H9 (cell line): ENCODE measurements around the gene KMT2B. TPM values are rescaled to one million over a fixed set of nuclear protein-coding genes. Genes with fewer than 3 reads are reported as not detected.

ENCODE experiments used
- DNase-seq: peaks from one replicate; pipeline ENCODE4 v3.0.0-alpha.2; 2017
- H2AFZ ChIP-seq: one replicate; pipeline ENCODE4 v1.6.1; 2013; ENCODE audit warnings: mild to moderate bottlenecking, low read length, control low read depth, moderate library complexity
- H2AK5ac ChIP-seq: 2 replicates; pipeline ENCODE4 v1.6.1; 2013; ENCODE audit warnings: low read length, control low read depth, mixed read lengths; ENCODE audit not compliant: insufficient read length
- H2BK120ac ChIP-seq: one replicate; pipeline ENCODE4 v1.6.1; 2013; ENCODE audit warnings: low read depth, mild to moderate bottlenecking, low read length, control low read depth, inconsistent platforms; ENCODE audit not compliant: poor library complexity, severe bottlenecking
- H2BK12ac ChIP-seq: 2 replicates; pipeline ENCODE4 v1.6.1; 2013; ENCODE audit warnings: low read length, control low read depth, mixed read lengths, low read depth; ENCODE audit not compliant: insufficient read length
- H2BK15ac ChIP-seq: 2 replicates; pipeline ENCODE4 v1.6.1; 2013; ENCODE audit warnings: low read depth, low read length, control low read depth
- H2BK20ac ChIP-seq: one replicate; pipeline ENCODE4 v1.6.1; 2013; ENCODE audit warnings: low read depth, mild to moderate bottlenecking, low read length, control low read depth, inconsistent platforms; ENCODE audit not compliant: poor library complexity, severe bottlenecking
- H2BK5ac ChIP-seq: 2 replicates; pipeline ENCODE4 v1.6.1; 2013; ENCODE audit warnings: low read length, control low read depth, mixed read lengths; ENCODE audit not compliant: insufficient read length
- H3K14ac ChIP-seq: 2 replicates; pipeline ENCODE4 v1.6.1; 2013; ENCODE audit warnings: low read length, control low read depth; ENCODE audit not compliant: insufficient read depth
- H3K18ac ChIP-seq: 2 replicates; pipeline ENCODE4 v1.6.1; 2013; ENCODE audit warnings: low read depth, mild to moderate bottlenecking, mixed read lengths, low read length, control low read depth; ENCODE audit not compliant: insufficient read length
- H3K23ac ChIP-seq: 2 replicates; pipeline ENCODE4 v1.6.1; 2013; ENCODE audit warnings: low read length, control low read depth, mixed read lengths, low read depth; ENCODE audit not compliant: insufficient read length
- H3K23me2 ChIP-seq: 2 replicates; pipeline ENCODE4 v1.6.1; 2013; ENCODE audit warnings: low read depth, mild to moderate bottlenecking, mixed read lengths, low read length, control low read depth; ENCODE audit not compliant: insufficient read length, poor library complexity, severe bottlenecking
- H3K27ac ChIP-seq: 2 replicates; pipeline ENCODE4 v1.5.1; 2013; ENCODE audit warnings: low read length, control low read depth, mixed read lengths, low read depth; ENCODE audit not compliant: insufficient read length
- H3K27me3 ChIP-seq: 2 replicates; pipeline ENCODE4 v1.6.1; 2013; ENCODE audit warnings: low read length, control low read depth, inconsistent platforms; ENCODE audit not compliant: insufficient read depth
- H3K4ac ChIP-seq: 2 replicates; pipeline ENCODE4 v1.6.1; 2013; ENCODE audit warnings: low read depth, mild to moderate bottlenecking, control low read depth, inconsistent platforms, low read length, moderate library complexity
- H3K4me1 ChIP-seq: 2 replicates; pipeline ENCODE4 v1.6.1; 2013; ENCODE audit warnings: low read length, control low read depth, inconsistent platforms; ENCODE audit not compliant: insufficient read depth
- H3K4me2 ChIP-seq: 2 replicates; pipeline ENCODE4 v1.6.1; 2013; ENCODE audit warnings: low read length, control low read depth, mixed read lengths; ENCODE audit not compliant: insufficient read length, insufficient read depth
- H3K56ac ChIP-seq: 2 replicates; pipeline ENCODE4 v1.6.1; 2013; ENCODE audit warnings: low read depth, mild to moderate bottlenecking, mixed read lengths, low read length, control low read depth; ENCODE audit not compliant: insufficient read length
- H3K79me1 ChIP-seq: 2 replicates; pipeline ENCODE4 v1.6.1; 2013; ENCODE audit warnings: low read depth, mild to moderate bottlenecking, moderate library complexity, low read length, control low read depth, inconsistent platforms; ENCODE audit not compliant: insufficient read depth, poor library complexity, severe bottlenecking
- H3K79me2 ChIP-seq: 2 replicates; pipeline ENCODE4 v1.6.1; 2013; ENCODE audit warnings: low read length, control low read depth, inconsistent platforms; ENCODE audit not compliant: insufficient read depth
- H3K9ac ChIP-seq: 2 replicates; pipeline ENCODE4 v1.6.1; 2013; ENCODE audit warnings: low read length, control low read depth, mixed read lengths; ENCODE audit not compliant: insufficient read length; ENCODE audit errors: extremely low read depth
- H3K9me3 ChIP-seq: one replicate; pipeline ENCODE4 v1.6.1; 2013; ENCODE audit warnings: low read depth, low read length, inconsistent platforms; ENCODE audit not compliant: control insufficient read depth
- H3T11ph ChIP-seq: one replicate; pipeline ENCODE4 v1.6.1; 2013; ENCODE audit warnings: mild to moderate bottlenecking, low read length, control low read depth, inconsistent platforms
- H4K20me1 ChIP-seq: one replicate; pipeline ENCODE4 v1.6.1; 2013; ENCODE audit not compliant: control insufficient read depth, insufficient read length, insufficient read depth
- H4K5ac ChIP-seq: 2 replicates; pipeline ENCODE4 v1.6.1; 2013; ENCODE audit warnings: low read depth, mild to moderate bottlenecking, mixed read lengths, low read length, control low read depth; ENCODE audit not compliant: insufficient read length
- H4K8ac ChIP-seq: replicated peaks from 2 replicates; pipeline ENCODE4 v1.6.1; 2013; ENCODE audit warnings: low read length, control low read depth, mixed read lengths, low read depth; ENCODE audit not compliant: insufficient read length
- H4K91ac ChIP-seq: 2 replicates; pipeline ENCODE4 v1.6.1; 2013; ENCODE audit warnings: low read depth, mild to moderate bottlenecking, moderate library complexity, mixed read lengths, low read length, control low read depth; ENCODE audit not compliant: insufficient read length
- H3K27ac Mint-ChIP-seq, 3 experiments: 2 replicates in 2 of 3; 3 replicates in 1 of 3; pipeline ENCODE4 v1.8.0; 2020 to 2021; ENCODE audit warnings: mixed read lengths in 3 of 3, mild to moderate bottlenecking in 1 of 3, moderate library complexity in 1 of 3
- H3K27me3 Mint-ChIP-seq: 2 replicates; pipeline ENCODE4 v1.8.0; 2021; ENCODE audit warnings: low read depth, mild to moderate bottlenecking, moderate library complexity, mixed read lengths
- H3K36me3 Mint-ChIP-seq, 3 experiments: 2 replicates in 2 of 3; 3 replicates in 1 of 3; pipeline ENCODE4 v1.8.0; 2020 to 2021; ENCODE audit warnings: low read depth in 3 of 3, mixed read lengths in 3 of 3; ENCODE audit not compliant: insufficient read depth in 1 of 3
- H3K4me1 Mint-ChIP-seq, 2 experiments: 2 replicates each; pipeline ENCODE4 v1.8.0; 2020; ENCODE audit warnings: mixed read lengths in 2 of 2
- H3K4me3 Mint-ChIP-seq, 2 experiments: 2 replicates in 1 of 2; 3 replicates in 1 of 2; pipeline ENCODE4 v1.8.0; 2020 to 2021; ENCODE audit warnings: mild to moderate bottlenecking in 2 of 2, mixed read lengths in 2 of 2, moderate library complexity in 1 of 2
- H3K9me3 Mint-ChIP-seq, 2 experiments: 2 replicates in 1 of 2; 3 replicates in 1 of 2; pipeline ENCODE4 v1.8.0; 2020; ENCODE audit warnings: mild to moderate bottlenecking in 2 of 2, mixed read lengths in 2 of 2, moderate library complexity in 1 of 2
- WGBS: extraction: QIAGEN DNeasy Blood & Tissue Kit; methylation state at CpG from one replicate; pipeline ENCODE4 v1.1.7; 2013; ENCODE audit warnings: missing lambda C conversion rate, low lambda C conversion rate, mixed read lengths; ENCODE audit not compliant: insufficient read length; ENCODE audit errors: extremely low coverage; 5-methylcytosine and 5-hydroxymethylcytosine counted together
- total RNA-seq: library from RNA; stranded (reverse); gene quantifications from 2 replicates; pipeline ENCODE4 v1.2.1, GENCODE V29; 2021
- TF ChIP-seq, protein P1 (sequence below): fragments of 200-600 bp; sonication (generic); conservative IDR thresholded peaks from 3 replicates; pipeline ENCODE4 v1.8.0; 2021; ENCODE audit warnings: antibody characterized with exemption, mild to moderate bottlenecking

Gene KMT2B
- total RNA-seq, 1 experiment from 2014 or later: 47.7 TPM

GRCh38 chr19:35669974-35670373, 47.8 kb upstream of the KMT2B start:
- no peak overlapping the region for H2AFZ ChIP-seq
- no peak overlapping the region for H3K9ac ChIP-seq
- H2BK5ac ChIP-seq: no peak overlapping the region
- H2AK5ac ChIP-seq: no peak overlapping the region
- no peaks in the 10 kb centered on the region for H3K9me3 Mint-ChIP-seq
- no peak overlapping the region for H3K56ac ChIP-seq
- no peak overlapping the region for H2BK20ac ChIP-seq
- no peak overlapping the region for H2BK15ac ChIP-seq
- H3K23me2 ChIP-seq: peaks cover 8% of the 10 kb centered on the region
- H2BK12ac ChIP-seq: no peak overlapping the region
- no peaks in the 10 kb centered on the region for H3K79me2 ChIP-seq
- no peaks in the 10 kb centered on the region for H4K20me1 ChIP-seq
- no peak overlapping the region; the same call in 1 of the 2 replicates for H3K14ac ChIP-seq
- H3K27ac Mint-ChIP-seq: no peak overlapping the region
- H3K4me2 ChIP-seq: no peak overlapping the region
- no peaks in the 10 kb centered on the region for H3K79me1 ChIP-seq
- no peak for DNase-seq
- no peaks in the 10 kb centered on the region for H3K9me3 ChIP-seq
- H3K27me3 Mint-ChIP-seq: peaks cover 25% of the 10 kb centered on the region
- no peaks in the 10 kb centered on the region for H3K4me1 ChIP-seq
- no peak overlapping the region for H4K5ac ChIP-seq
- H3K27me3 ChIP-seq: no peaks in the 10 kb centered on the region
- TF ChIP-seq, protein P1, sequence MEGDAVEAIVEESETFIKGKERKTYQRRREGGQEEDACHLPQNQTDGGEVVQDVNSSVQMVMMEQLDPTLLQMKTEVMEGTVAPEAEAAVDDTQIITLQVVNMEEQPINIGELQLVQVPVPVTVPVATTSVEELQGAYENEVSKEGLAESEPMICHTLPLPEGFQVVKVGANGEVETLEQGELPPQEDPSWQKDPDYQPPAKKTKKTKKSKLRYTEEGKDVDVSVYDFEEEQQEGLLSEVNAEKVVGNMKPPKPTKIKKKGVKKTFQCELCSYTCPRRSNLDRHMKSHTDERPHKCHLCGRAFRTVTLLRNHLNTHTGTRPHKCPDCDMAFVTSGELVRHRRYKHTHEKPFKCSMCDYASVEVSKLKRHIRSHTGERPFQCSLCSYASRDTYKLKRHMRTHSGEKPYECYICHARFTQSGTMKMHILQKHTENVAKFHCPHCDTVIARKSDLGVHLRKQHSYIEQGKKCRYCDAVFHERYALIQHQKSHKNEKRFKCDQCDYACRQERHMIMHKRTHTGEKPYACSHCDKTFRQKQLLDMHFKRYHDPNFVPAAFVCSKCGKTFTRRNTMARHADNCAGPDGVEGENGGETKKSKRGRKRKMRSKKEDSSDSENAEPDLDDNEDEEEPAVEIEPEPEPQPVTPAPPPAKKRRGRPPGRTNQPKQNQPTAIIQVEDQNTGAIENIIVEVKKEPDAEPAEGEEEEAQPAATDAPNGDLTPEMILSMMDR: no peak
- H3K4me1 Mint-ChIP-seq: peaks cover 4 to 6% of the 10 kb centered on the region in 2 experiments; a peak in 3 of 4 replicates
- H3K18ac ChIP-seq: no peak overlapping the region
- H2BK120ac ChIP-seq: no peak overlapping the region
- no peak overlapping the region for H4K8ac ChIP-seq
- H3K4ac ChIP-seq: no peak overlapping the region
- no CpG with 5 or more reads among the region's 4 CpGs for WGBS
- no peak overlapping the region for H3K23ac ChIP-seq
- H3K27ac ChIP-seq: no peak overlapping the region
- no peaks in the 10 kb centered on the region; a peak in 3 of 7 replicates for H3K36me3 Mint-ChIP-seq
- no peak overlapping the region; a peak in 1 of 5 replicates for H3K4me3 Mint-ChIP-seq
- H3T11ph ChIP-seq: no peak overlapping the region
- H4K91ac ChIP-seq: no peak overlapping the region
